Measurements from ENCODE around the gene ADCK2.
"Not testable (repeated sequence)": the region's sequence is repeated elsewhere in the genome, so short reads cannot be mapped to it uniquely, and the experiment has no call there.

The ADCK2 gene

GRCh38 chr7:140674899-140675701, 2.4 kb downstream of the ADCK2 start:
- peak overlapping the region; percentile 56 for H3K27ac Mint-ChIP-seq
- no peaks in the 10 kb centered on the region for H3K27me3 Mint-ChIP-seq (ENCODE audit: low read depth)
- peaks cover 23% of the 10 kb centered on the region for H3K4me1 Mint-ChIP-seq (ENCODE audit: low read depth)
- peak overlapping the region; percentile 86 for H3K4me3 Mint-ChIP-seq
- peaks cover 13% of the 10 kb centered on the region for H3K36me3 Mint-ChIP-seq (ENCODE audit: low read depth)
- no peaks in the 10 kb centered on the region for H3K9me3 Mint-ChIP-seq

- Mint-ChIP-seq H3K4me3 (no peak overlapping the region), H3K4me1 (ENCODE audit: low read depth) (peaks cover 23% of the 10 kb centered on the region), H3K36me3 (ENCODE audit: low read depth) (peaks cover 19% of the 10 kb centered on the region), H3K9me3 (no peaks in the 10 kb centered on the region), H3K27ac (no peak overlapping the region), H3K27me3 (ENCODE audit: low read depth) (no peaks in the 10 kb centered on the region)
Measured at GRCh38 chr7:140675726-140676125, 3.0 kb downstream of the ADCK2 start.

- peaks cover 23% of the 10 kb centered on the region for H3K4me1 Mint-ChIP-seq (ENCODE audit: low read depth)
- H3K4me3 Mint-ChIP-seq, result no peak overlapping the region
- peaks cover 23% of the 10 kb centered on the region for H3K36me3 Mint-ChIP-seq (ENCODE audit: low read depth)
- no peaks in the 10 kb centered on the region for H3K27me3 Mint-ChIP-seq (ENCODE audit: low read depth)
- H3K9me3 Mint-ChIP-seq, result no peaks in the 10 kb centered on the region
- H3K27ac Mint-ChIP-seq, result no peak overlapping the region
Measured at GRCh38 chr7:140676306-140676705, 3.6 kb downstream of the ADCK2 start.

GRCh38 chr7:140676956-140677355, 4.2 kb downstream of the ADCK2 start:
- Mint-ChIP-seq H3K4me1 (ENCODE audit: low read depth) (peaks cover 23% of the 10 kb centered on the region), H3K36me3 (ENCODE audit: low read depth) (peaks cover 24% of the 10 kb centered on the region)
- H3K9me3 Mint-ChIP-seq; H3K27me3 Mint-ChIP-seq (ENCODE audit: low read depth); H3K27ac Mint-ChIP-seq; H3K4me3 Mint-ChIP-seq: not testable (repeated sequence)

- no peak overlapping the region for H3K27ac Mint-ChIP-seq
- H3K9me3 Mint-ChIP-seq, result no peaks in the 10 kb centered on the region
- peaks cover 18% of the 10 kb centered on the region for H3K4me1 Mint-ChIP-seq (ENCODE audit: low read depth)
- H3K4me3 Mint-ChIP-seq, result no peak overlapping the region
- H3K27me3 Mint-ChIP-seq (ENCODE audit: low read depth), result no peaks in the 10 kb centered on the region
- peaks cover 27% of the 10 kb centered on the region for H3K36me3 Mint-ChIP-seq (ENCODE audit: low read depth)
Measured at GRCh38 chr7:140677496-140677895, 4.8 kb downstream of the ADCK2 start.

- peaks cover 18% of the 10 kb centered on the region for H3K4me1 Mint-ChIP-seq (ENCODE audit: low read depth)
- no peak overlapping the region for H3K4me3 Mint-ChIP-seq
- no peak overlapping the region for H3K27ac Mint-ChIP-seq
- H3K36me3 Mint-ChIP-seq (ENCODE audit: low read depth), result peaks cover 27% of the 10 kb centered on the region
- no peaks in the 10 kb centered on the region for H3K9me3 Mint-ChIP-seq
- no peaks in the 10 kb centered on the region for H3K27me3 Mint-ChIP-seq (ENCODE audit: low read depth)
Measured at GRCh38 chr7:140678081-140678815, 5.5 kb downstream of the ADCK2 start.

- H3K4me3 Mint-ChIP-seq, result no peak overlapping the region
Measured at GRCh38 chr7:140678816-140679130, 6.0 kb downstream of the ADCK2 start.

GRCh38 chr7:140679186-140679585, 6.4 kb downstream of the ADCK2 start:
- no peak overlapping the region for H3K27ac Mint-ChIP-seq
- no peaks in the 10 kb centered on the region for H3K27me3 Mint-ChIP-seq (ENCODE audit: low read depth)
- peaks cover 30% of the 10 kb centered on the region for H3K36me3 Mint-ChIP-seq (ENCODE audit: low read depth)
- H3K9me3 Mint-ChIP-seq, result no peaks in the 10 kb centered on the region
- peaks cover 13% of the 10 kb centered on the region for H3K4me1 Mint-ChIP-seq (ENCODE audit: low read depth)
- no peak overlapping the region for H3K4me3 Mint-ChIP-seq

More at GRCh38 chr7:140678816-140679130, 6.0 kb downstream of the ADCK2 start:
- Mint-ChIP-seq H3K4me1 (ENCODE audit: low read depth) (peaks cover 16% of the 10 kb centered on the region), H3K36me3 (ENCODE audit: low read depth) (peaks cover 28% of the 10 kb centered on the region), H3K27me3 (ENCODE audit: low read depth) (no peaks in the 10 kb centered on the region), H3K9me3 (no peaks in the 10 kb centered on the region), H3K27ac (no peak overlapping the region)

- Mint-ChIP-seq H3K9me3 (no peaks in the 10 kb centered on the region), H3K27ac (no peak overlapping the region), H3K4me3 (no peak overlapping the region), H3K4me1 (ENCODE audit: low read depth) (peaks cover 3% of the 10 kb centered on the region), H3K27me3 (ENCODE audit: low read depth) (no peaks in the 10 kb centered on the region), H3K36me3 (ENCODE audit: low read depth) (peaks cover 34% of the 10 kb centered on the region)
Measured at GRCh38 chr7:140680886-140681285, 8.1 kb downstream of the ADCK2 start.

- H3K9me3 Mint-ChIP-seq, result no peaks in the 10 kb centered on the region
- H3K4me3 Mint-ChIP-seq, result no peak overlapping the region
- no peaks in the 10 kb centered on the region for H3K4me1 Mint-ChIP-seq (ENCODE audit: low read depth)
- no peak overlapping the region for H3K27ac Mint-ChIP-seq
- H3K27me3 Mint-ChIP-seq (ENCODE audit: low read depth), result no peaks in the 10 kb centered on the region
- H3K36me3 Mint-ChIP-seq (ENCODE audit: low read depth), result peaks cover 31% of the 10 kb centered on the region
Measured at GRCh38 chr7:140681766-140682165, 9.0 kb downstream of the ADCK2 start.

- Mint-ChIP-seq H3K4me3 (no peak overlapping the region), H3K9me3 (no peaks in the 10 kb centered on the region), H3K36me3 (ENCODE audit: low read depth) (peaks cover 24% of the 10 kb centered on the region), H3K27ac (no peak overlapping the region), H3K4me1 (ENCODE audit: low read depth) (no peaks in the 10 kb centered on the region), H3K27me3 (ENCODE audit: low read depth) (no peaks in the 10 kb centered on the region)
Measured at GRCh38 chr7:140683657-140684056, 10.9 kb downstream of the ADCK2 start.

GRCh38 chr7:140684066-140684950, 11.6 kb downstream of the ADCK2 start:
- no peaks in the 10 kb centered on the region for H3K4me1 Mint-ChIP-seq (ENCODE audit: low read depth)
- no peaks in the 10 kb centered on the region for H3K9me3 Mint-ChIP-seq
- H3K36me3 Mint-ChIP-seq (ENCODE audit: low read depth), result peaks cover 21% of the 10 kb centered on the region
- H3K27ac Mint-ChIP-seq, result no peak overlapping the region
- H3K27me3 Mint-ChIP-seq (ENCODE audit: low read depth), result no peaks in the 10 kb centered on the region
- H3K4me3 Mint-ChIP-seq, result no peak overlapping the region

- peaks cover 17% of the 10 kb centered on the region for H3K36me3 Mint-ChIP-seq (ENCODE audit: low read depth)
- no peak overlapping the region for H3K4me3 Mint-ChIP-seq
- no peaks in the 10 kb centered on the region for H3K4me1 Mint-ChIP-seq (ENCODE audit: low read depth)
- no peak overlapping the region for H3K27ac Mint-ChIP-seq
- H3K9me3 Mint-ChIP-seq, result no peaks in the 10 kb centered on the region
- no peaks in the 10 kb centered on the region for H3K27me3 Mint-ChIP-seq (ENCODE audit: low read depth)
Measured at GRCh38 chr7:140685407-140686087, 12.8 kb downstream of the ADCK2 start.

- Mint-ChIP-seq H3K27ac (no peak overlapping the region), H3K27me3 (ENCODE audit: low read depth) (no peaks in the 10 kb centered on the region), H3K4me1 (ENCODE audit: low read depth) (peaks cover 2% of the 10 kb centered on the region), H3K4me3 (no peak overlapping the region), H3K9me3 (no peaks in the 10 kb centered on the region), H3K36me3 (ENCODE audit: low read depth) (peaks cover 15% of the 10 kb centered on the region)
Measured at GRCh38 chr7:140686921-140687320, 14.2 kb downstream of the ADCK2 start.

Measured in T-helper 1 cell treated with Interleukin-12 subunit alpha and Interleukin-12 subunit beta and Interleukin-4 antibody, amounts not matched to agents 30 μg/mL and 1 μg/mL, for 36 hours (primary cell).